IMR-90 (cell line): Measurements from ENCODE around the gene ZNHIT6. TPM values are rescaled to one million over a fixed set of nuclear protein-coding genes. Genes with fewer than 3 reads are reported as not detected.

Experiments used
- ATAC-seq: fragments of 200-7000 bp; cut with Tn5 transposase; 2 replicates; pipeline ENCODE4 v1.9.1; 2020; ENCODE audit warnings: low read depth, mild to moderate bottlenecking, moderate library complexity
- BruUV-seq: library from RNA; stranded (reverse); fragments of 400-500 nt; replicated peaks from 2 replicates; lab custom pipeline; 2021; lab: Mats Ljungman, UMichigan
- CTCF ChIA-PET: fragments of 300-600 bp; formaldehyde crosslinking; extraction: SDS; loops from one replicate; lab custom pipeline; 2021; ENCODE audit warnings: antibody characterized with exemption; lab: Yijun Ruan, JAX
- POLR2A ChIA-PET: fragments of 300-600 bp; sonication (Branson Sonifier 250); formaldehyde crosslinking; loops from one replicate; lab custom pipeline; 2022; ENCODE audit warnings: antibody characterized with exemption; ENCODE audit not compliant: unreplicated experiment; lab: Charles Lee
- DNase-seq: peaks from one replicate; pipeline ENCODE4 v3.0.0; 2013
- H2AFZ ChIP-seq: replicated peaks from 2 replicates; pipeline ENCODE3; 2013; ENCODE audit warnings: low read length, mild to moderate bottlenecking; ENCODE audit not compliant: poor library complexity
- H2AK5ac ChIP-seq: 2 replicates; pipeline ENCODE4 v1.6.1; 2013; ENCODE audit warnings: low read depth, low read length, inconsistent platforms
- H2AK9ac ChIP-seq: replicated peaks from 2 replicates; pipeline ENCODE3; 2013; ENCODE audit warnings: mild to moderate bottlenecking, low read depth, low read length, moderate library complexity; ENCODE audit not compliant: poor library complexity
- H2BK120ac ChIP-seq: 2 replicates; pipeline ENCODE4 v1.6.1; 2013; ENCODE audit warnings: low read depth, low read length, inconsistent platforms
- H2BK15ac ChIP-seq: 3 replicates; pipeline ENCODE4 v1.6.1; 2013; ENCODE audit warnings: low read depth, low read length, inconsistent platforms
- H2BK20ac ChIP-seq: 2 replicates; pipeline ENCODE4 v1.6.1; 2013; ENCODE audit warnings: low read depth, mild to moderate bottlenecking, inconsistent platforms, low read length, moderate library complexity
- H2BK5ac ChIP-seq: 2 replicates; pipeline ENCODE4 v1.6.1; 2013; ENCODE audit warnings: mild to moderate bottlenecking, low read depth, low read length, inconsistent platforms; ENCODE audit not compliant: poor library complexity, severe bottlenecking
- H3K14ac ChIP-seq: replicated peaks from 2 replicates; pipeline ENCODE4 v1.6.1; 2013; ENCODE audit warnings: low read depth, low read length, inconsistent platforms
- H3K18ac ChIP-seq: 2 replicates; pipeline ENCODE4 v1.6.1; 2013; ENCODE audit warnings: low read depth, low read length, control low read depth
- H3K23ac ChIP-seq: 2 replicates; pipeline ENCODE4 v1.6.1; 2013; ENCODE audit warnings: low read depth, low read length, inconsistent platforms
- H3K27ac ChIP-seq: 2 replicates; pipeline ENCODE4 v1.5.1; 2013; ENCODE audit warnings: mild to moderate bottlenecking, control low read depth, low read length; ENCODE audit not compliant: insufficient read depth
- H3K27me3 ChIP-seq: 2 replicates; pipeline ENCODE4 v1.6.1; 2013; ENCODE audit warnings: low read length; ENCODE audit not compliant: control insufficient read depth, insufficient read depth
- H3K36me3 ChIP-seq: 2 replicates; pipeline ENCODE4 v1.6.1; 2013; ENCODE audit warnings: low read length, mixed read lengths; ENCODE audit not compliant: control insufficient read depth, insufficient read depth
- H3K4ac ChIP-seq: 2 replicates; pipeline ENCODE4 v1.6.1; 2013; ENCODE audit warnings: low read depth, low read length, inconsistent platforms
- H3K4me1 ChIP-seq: 2 replicates; pipeline ENCODE4 v1.6.1; 2013; ENCODE audit warnings: low read length, mixed read lengths; ENCODE audit not compliant: control insufficient read depth, insufficient read depth
- H3K4me2 ChIP-seq: 2 replicates; pipeline ENCODE4 v1.6.1; 2013; ENCODE audit warnings: low read depth, mild to moderate bottlenecking, control low read depth, low read length, moderate library complexity
- H3K4me3 ChIP-seq: 2 replicates; pipeline ENCODE4 v1.5.1; 2013; ENCODE audit warnings: low read depth, mild to moderate bottlenecking, control low read depth, low read length, moderate library complexity; ENCODE audit not compliant: insufficient read depth
- H3K56ac ChIP-seq: 2 replicates; pipeline ENCODE4 v1.6.1; 2013; ENCODE audit warnings: low read length, inconsistent platforms; ENCODE audit not compliant: insufficient read depth; ENCODE audit errors: extremely low read depth
- H3K79me1 ChIP-seq, 2 experiments: 2 replicates each; pipeline ENCODE4 v1.6.1; 2013; ENCODE audit warnings: low read length in 2 of 2, inconsistent platforms in 1 of 2, low read depth in 1 of 2
- H3K9ac ChIP-seq: 2 replicates; pipeline ENCODE4 v1.6.1; 2013; ENCODE audit warnings: low read depth, low read length, control low read depth
- H3K9me1 ChIP-seq: 2 replicates; pipeline ENCODE4 v1.6.1; 2013; ENCODE audit warnings: low read length, inconsistent platforms; ENCODE audit not compliant: insufficient read depth
- H3K9me3 ChIP-seq: 2 replicates; pipeline ENCODE4 v1.6.1; 2013; ENCODE audit warnings: low read length; ENCODE audit not compliant: control insufficient read depth, insufficient read depth
- H4K20me1 ChIP-seq: 2 replicates; pipeline ENCODE4 v1.6.1; 2013; ENCODE audit warnings: low read length, inconsistent platforms; ENCODE audit not compliant: insufficient read depth
- H4K5ac ChIP-seq: 2 replicates; pipeline ENCODE4 v1.6.1; 2013; ENCODE audit warnings: mild to moderate bottlenecking, low read depth, low read length, control low read depth
- H4K8ac ChIP-seq, 2 experiments: 2 replicates each; pipeline ENCODE4 v1.6.1; 2013; ENCODE audit warnings: low read depth in 2 of 2, low read length in 2 of 2, control low read depth in 1 of 2, inconsistent platforms in 1 of 2
- H4K91ac ChIP-seq: 2 replicates; pipeline ENCODE4 v1.6.1; 2013; ENCODE audit warnings: low read depth, low read length, inconsistent platforms; ENCODE audit not compliant: insufficient read depth
- BHLHE40 ChIP-seq: fragments of 150-350 bp; IDR thresholded peaks from 2 replicates; pipeline ENCODE4 v1.6.1; 2016; ENCODE audit warnings: mild to moderate bottlenecking, low read depth, low read length
- CHD1 ChIP-seq: IDR thresholded peaks from 2 replicates; pipeline ENCODE4 v1.6.1; 2012; ENCODE audit warnings: low read depth, low read length, improper control_type of control experiment
- CTCF ChIP-seq: conservative IDR thresholded peaks from 2 replicates; pipeline ENCODE4 v1.5.1; 2012; ENCODE audit warnings: mild to moderate bottlenecking, low read depth, low read length, improper control_type of control experiment
- FOS ChIP-seq: fragments of 150-350 bp; IDR thresholded peaks from 2 replicates; pipeline ENCODE4 v1.6.1; 2016; ENCODE audit warnings: low read depth, low read length
- MAFK ChIP-seq: IDR thresholded peaks from 2 replicates; pipeline ENCODE4 v1.6.1; 2012; ENCODE audit warnings: low read depth, low read length, improper control_type of control experiment
- MAZ ChIP-seq: IDR thresholded peaks from 2 replicates; pipeline ENCODE4 v1.6.1; 2012; ENCODE audit warnings: low read depth, mild to moderate bottlenecking, low read length, improper control_type of control experiment, moderate library complexity, borderline replicate concordance
- MXI1 ChIP-seq: IDR thresholded peaks from 2 replicates; pipeline ENCODE4 v1.6.1; 2012; ENCODE audit warnings: low read depth, mild to moderate bottlenecking, low read length, moderate library complexity, borderline replicate concordance
- NFE2L2 ChIP-seq: fragments of 150-350 bp; IDR thresholded peaks from 2 replicates; pipeline ENCODE4 v1.6.1; 2016; ENCODE audit warnings: low read depth, mild to moderate bottlenecking, low read length
- POLR2A ChIP-seq: IDR thresholded peaks from 2 replicates; pipeline ENCODE4 v1.6.1; 2012; ENCODE audit warnings: mild to moderate bottlenecking, low read depth, low read length
- RAD21 ChIP-seq: IDR thresholded peaks from 2 replicates; pipeline ENCODE4 v1.6.1; 2012; ENCODE audit warnings: low read length, improper control_type of control experiment
- RCOR1 ChIP-seq: IDR thresholded peaks from 2 replicates; pipeline ENCODE4 v1.6.1; 2012; ENCODE audit warnings: mild to moderate bottlenecking, low read length, improper control_type of control experiment; ENCODE audit not compliant: insufficient replicate concordance
- USF2 ChIP-seq: fragments of 150-350 bp; IDR thresholded peaks from 2 replicates; pipeline ENCODE4 v1.6.1; 2017; ENCODE audit warnings: mild to moderate bottlenecking, antibody characterized with exemption, low read length, low read depth
- WGBS, 2 experiments: methylation state at CpG; one replicate each; pipeline versions ENCODE4 v1.1.5 to v1.1.7; 2013; ENCODE audit warnings: missing lambda C conversion rate in 2 of 2; ENCODE audit not compliant: insufficient read length in 1 of 2; ENCODE audit errors: extremely low coverage in 2 of 2; 5-methylcytosine and 5-hydroxymethylcytosine counted together
- dilution Hi-C: fragments of 300-500 bp; cut with HindIII; formaldehyde crosslinking; loops from one replicate; pipeline ENCODE4 v1.14.3; 2018; ENCODE audit warnings: low sequenced_read_pairs; ENCODE audit not compliant: unreplicated experiment
- in situ Hi-C: fragments of 300-500 bp; cut with MboI; formaldehyde crosslinking; loops from 3 replicates; pipeline ENCODE4 v1.14.3; 2019; ENCODE audit warnings: low sequenced_read_pairs, inconsistent platforms, mixed read lengths
- intact Hi-C: fragments of 100-400 bp; cut with micrococcal nuclease; formaldehyde crosslinking; loops from 2 replicates; pipeline ENCODE4 v1.10.0; 2022
- polyA plus RNA-seq, 3 experiments: library from polyadenylated mRNA; depleted of rRNA; stranded (reverse); fragments of >200 nt; gene quantifications; 2 replicates each; pipeline ENCODE4 v1.2.3, GENCODE V29; 2012; ENCODE audit warnings: low replicate concordance in 1 of 3
- total RNA-seq: library from RNA; depleted of rRNA; stranded (reverse); fragments of >200 nt; gene quantifications from 2 replicates; pipeline ENCODE4 v1.2.3, GENCODE V29; 2012

ZNHIT6 gene
- total and polyA plus RNA-seq, 2 of the 4 experiments (the other 2 are of a cell fraction) = 9.0 to 13.7 TPM

- Histone ChIP-seq H3K36me3 (no peaks in the 10 kb centered on the region), H3K9me1 (peaks cover 6% of the 10 kb centered on the region), H3K4me1 (peaks cover 13% of the 10 kb centered on the region), H2BK20ac (peak overlapping the region; percentile 89), H2AK9ac (no peak overlapping the region), H3K4me3 (0 out of 2 replicates have a peak overlapping the region, but pooled peaks have one; percentile 0), H3K27ac (peak overlapping the region; percentile 96), H3K4me2 (peak overlapping the region; percentile 57), H3K14ac (peak overlapping the region; percentile 87), H2BK15ac (peak overlapping the region; percentile 83; the same call in 2 of the 3 replicates), H3K4ac (peak overlapping the region; percentile 85), H2BK5ac (peak overlapping the region; percentile 93), H3K9ac (peak overlapping the region; percentile 70), H4K5ac (peak overlapping the region; percentile 73), H4K20me1 (peaks cover 4% of the 10 kb centered on the region), H3K18ac (peak overlapping the region; percentile 68), H3K79me1 (peaks cover 0 to 8% of the 10 kb centered on the region in 2 experiments; a peak in 2 of 4 replicates), H4K8ac (peak overlapping the region; percentile 61 to 64), H3K27me3 (no peaks in the 10 kb centered on the region), H3K23ac (peak overlapping the region; percentile 75), H2BK120ac (peak overlapping the region; percentile 92), H4K91ac (peak overlapping the region; percentile 92), H2AK5ac (peak overlapping the region; percentile 71), H3K56ac (peak overlapping the region; percentile 80), H3K9me3 (no peaks in the 10 kb centered on the region), H2AFZ (peak overlapping the region; percentile 45)
- TSS peak; percentile 41 for BruUV-seq
- intact Hi-C loops = loop anchor here (1.0 to 5.0 kb wide), 4 partner anchors 16 to 64 kb away; no protein-coding TSS in a partner anchor
- peak; percentile 95 for DNase-seq
- CTCF ChIA-PET = interaction anchor here (0.5 to 1.7 kb wide), 5 partner anchors 16 to 320 kb away, joined by 3 to 12 read pairs (median 4); no protein-coding TSS in a partner anchor
- in situ Hi-C loops = no loop called here
- peak; percentile 89 for ATAC-seq
- POLR2A ChIA-PET = interaction anchor here (0.6 to 3.0 kb wide), 10 partner anchors 17 to 164 kb away, joined by 3 to 51 read pairs (median 4); partner anchors contain the start of genes CCN1 and DDAH1
- dilution Hi-C loops = no loop called here
- 13% methylated on average over 4 of the region's 9 CpGs; no CpG with 5 or more reads in 1 of the 2 experiments for WGBS, 2 experiments
- TF ChIP-seq CTCF = no peak
- TF ChIP-seq CHD1 = peak; percentile 49; the same call in 1 of the 2 replicates
- peak; percentile 34; the same call in 1 of the 2 replicates for TF ChIP-seq POLR2A
- TF ChIP-seq MAZ = peak; percentile 72
- TF ChIP-seq NFE2L2 = no peak
- TF ChIP-seq MXI1 = no peak
- TF ChIP-seq RAD21 = no peak
- TF ChIP-seq RCOR1 = no peak
- TF ChIP-seq MAFK = no peak
- no peak for TF ChIP-seq USF2
- peak; percentile 21; the same call in 1 of the 2 replicates for TF ChIP-seq FOS
- TF ChIP-seq BHLHE40 = no peak
These were observed 79.3 kb downstream of the ZNHIT6 start for GRCh38 chr1:85628791-85629531.
